Kidney (tissue), 14 donors: ENCODE data around the gene TMEM245. TPM values are rescaled to one million over a fixed set of nuclear protein-coding genes. Genes with fewer than 3 reads are reported as not detected.

Source experiments
- DNase-seq, 5 donors: peaks; one replicate each; pipeline ENCODE4 v3.0.0-alpha.2; 2013 to 2020
- FAIRE-seq: peaks from 2 replicates; lab custom pipeline; 2012; peaks lifted over from hg19 to GRCh38; lab: Jason Lieb, UNC
- H3K27ac ChIP-seq, 2 donors: one replicate each; pipeline ENCODE4 v1.7.0; 2013; ENCODE audit warnings: low read depth in 2 of 2, low read length in 2 of 2, inconsistent platforms in 1 of 2
- H3K27me3 ChIP-seq: one replicate; pipeline ENCODE4 v1.7.1; 2013; ENCODE audit warnings: low read length, inconsistent platforms; ENCODE audit not compliant: control insufficient read depth, insufficient read depth
- H3K36me3 ChIP-seq, 3 donors: one replicate each; pipeline versions ENCODE4 v1.7.0 to v1.7.1; 2013; ENCODE audit warnings: low read length in 3 of 3, control low read depth in 1 of 3, inconsistent platforms in 1 of 3; ENCODE audit not compliant: insufficient read depth in 3 of 3, control insufficient read depth in 2 of 3
- H3K4me1 ChIP-seq, 3 donors: one replicate each; pipeline versions ENCODE4 v1.7.0 to v1.7.1; 2013; ENCODE audit warnings: low read length in 3 of 3, inconsistent platforms in 1 of 3, low read depth in 1 of 3; ENCODE audit not compliant: control insufficient read depth in 2 of 3, insufficient read depth in 2 of 3
- H3K4me3 ChIP-seq, 3 donors: one replicate each; pipeline versions ENCODE4 v1.7.0 to v1.8.1; 2013; ENCODE audit warnings: low read length in 3 of 3, control low read depth in 1 of 3, inconsistent platforms in 1 of 3
- H3K9ac ChIP-seq, 3 donors: one replicate each; pipeline versions ENCODE4 v1.7.0 to v1.7.1; 2013; ENCODE audit warnings: low read length in 3 of 3, control low read depth in 1 of 3, inconsistent platforms in 1 of 3
- H3K9me3 ChIP-seq, 3 donors: one replicate each; pipeline versions ENCODE4 v1.7.0 to v1.7.1; 2013; ENCODE audit warnings: low read length in 3 of 3, control low read depth in 1 of 3, inconsistent platforms in 1 of 3; ENCODE audit not compliant: control insufficient read depth in 2 of 3, insufficient read depth in 1 of 3
- CTCF ChIP-seq: IDR thresholded peaks from 3 replicates; pipeline ENCODE4 v1.5.1; 2012; ENCODE audit warnings: mild to moderate bottlenecking, moderate library complexity, borderline replicate concordance; ENCODE audit not compliant: insufficient read depth; ENCODE audit errors: extremely low read depth
- intact Hi-C: fragments of 100-400 bp; cut with DNase I; formaldehyde crosslinking; loops from one replicate; pipeline ENCODE4 v1.11.1; 2022
- polyA plus RNA-seq: library from polyadenylated mRNA; stranded (reverse); fragments of 350-450 nt; fragmentation: Illumina TruSeq; extraction: RNeasy Lipid Tissue Mini Kit (QIAGEN cat#74804); gene quantifications from one replicate; pipeline ENCODE4 v1.2.3, GENCODE V29; 2014; ENCODE audit warnings: low read depth, low replicate concordance; ENCODE audit not compliant: insufficient read depth
- total RNA-seq: library from RNA; stranded (reverse); fragmentation: NEBNext Ultra II Directional; extraction: Animal tissue kit (Norgen Biotek cat#: 25700); gene quantifications from one replicate; pipeline ENCODE4 v1.2.1, GENCODE V29; 2021
- donor health status: control.
- donor health status: control.
- donor health status: control.
- donor health status: control.
- donor health status: control.
- donor health status: DM: yes; HTN: yes; CAD: no.
- donor health status: Normal renal cell carcinoma (clear cell type).

The TMEM245 gene
- total and polyA plus RNA-seq, 2 donors from 2014 or later: 23.5 to 69.5 TPM

GRCh38 chr9:109134167-109134578 is 14.4 kb upstream of the TMEM245 start:
- FAIRE-seq: no peak
- Histone ChIP-seq H3K4me3 (no peak overlapping the region), H3K27ac (no peak overlapping the region), H3K36me3 (no peaks in the 10 kb centered on the region), H3K9me3 (no peaks in the 10 kb centered on the region), H3K4me1 (no peaks in the 10 kb centered on the region), H3K27me3 (no peaks in the 10 kb centered on the region), H3K9ac (no peak overlapping the region)
- intact Hi-C loops: no loop called here
- DNase-seq: no peak
- TF ChIP-seq CTCF: no peak

- Histone ChIP-seq H3K4me3 (no peak overlapping the region), H3K27me3 (no peaks in the 10 kb centered on the region), H3K9me3 (no peaks in the 10 kb centered on the region), H3K36me3 (no peaks in the 10 kb centered on the region), H3K27ac (no peak overlapping the region), H3K4me1 (no peaks in the 10 kb centered on the region), H3K9ac (no peak overlapping the region)
- DNase-seq: no peak
- no peak for TF ChIP-seq CTCF
- no peak for FAIRE-seq
- intact Hi-C loops: no loop called here
These were observed 13.8 kb upstream of the TMEM245 start for GRCh38 chr9:109133533-109133932.

GRCh38 chr9:109132567-109133021 is 12.8 kb upstream of the TMEM245 start:
- no peak for TF ChIP-seq CTCF
- Histone ChIP-seq H3K27ac (no peak overlapping the region), H3K36me3 (no peaks in the 10 kb centered on the region), H3K9ac (no peak overlapping the region), H3K4me3 (no peak overlapping the region), H3K4me1 (no peaks in the 10 kb centered on the region), H3K27me3 (no peaks in the 10 kb centered on the region), H3K9me3 (no peaks in the 10 kb centered on the region)
- intact Hi-C loops: no loop called here
- peak in 1 of 5 donors; percentile 62 for DNase-seq
- FAIRE-seq: no peak
